ENCODE measurements around the gene NF1.

- TF ChIP-seq POLR2A (IDR thresholded peaks at IDR 0.05; ENCODE audit: extremely low read depth, insufficient read length) (no peak), CTCF (IDR thresholded peaks at IDR 0.05; ENCODE audit: low read depth, low read length) (no peak), MYC (IDR thresholded peaks at IDR 0.05; ENCODE audit: low read depth, low read length) (no peak)
Measured at GRCh38 chr17:31048780-31049179, 46.0 kb upstream of the NF1 start.

All from NB4 (cell line).